SU-DHL-6 (cell line): ENCODE results near the gene TMEM229A.

Source experiments
- H2AFZ ChIP-seq: fragments of 200-600 bp; sonication (generic); 2 replicates; pipeline ENCODE4 v1.6.1; 2014; ENCODE audit warnings: low read depth, mild to moderate bottlenecking, moderate library complexity, mixed read lengths, antibody characterized with exemption, low read length; ENCODE audit not compliant: severe bottlenecking
- H3F3A ChIP-seq: fragments of 200-600 bp; shearing (Covaris generic); 2 replicates; pipeline ENCODE4 v1.6.0; 2016; ENCODE audit warnings: antibody characterized with exemption, mild to moderate bottlenecking; ENCODE audit not compliant: insufficient read depth
- H3K27ac ChIP-seq: fragments of 200-600 bp; sonication (generic); 2 replicates; pipeline ENCODE4 v1.5.1; 2016; ENCODE audit warnings: low read depth, mild to moderate bottlenecking, low read length, moderate library complexity, mixed read lengths
- H3K27me3 ChIP-seq: fragments of 200-600 bp; sonication (generic), shearing (Covaris generic); 2 replicates; pipeline ENCODE4 v1.6.0; 2014; ENCODE audit warnings: mild to moderate bottlenecking, low read length
- H3K36me3 ChIP-seq: fragments of 200-600 bp; sonication (generic); 2 replicates; pipeline ENCODE4 v1.6.1; 2014; ENCODE audit warnings: mild to moderate bottlenecking, low read length, mixed read lengths
- H3K4me2 ChIP-seq: fragments of 300-600, 200-600 bp; shearing (Covaris generic), sonication (generic); 2 replicates; pipeline ENCODE4 v1.6.0; 2014; ENCODE audit warnings: low read length, low read depth, mild to moderate bottlenecking; ENCODE audit not compliant: poor library complexity, severe bottlenecking
- H3K4me3 ChIP-seq: fragments of 200-600 bp; sonication (generic); 2 replicates; pipeline ENCODE4 v1.5.1; 2014; ENCODE audit warnings: antibody characterized with exemption, low read length, mild to moderate bottlenecking, mixed read lengths; ENCODE audit not compliant: insufficient read depth, poor library complexity, severe bottlenecking
- H3K79me2 ChIP-seq: fragments of 200-600 bp; sonication (generic); 2 replicates; pipeline ENCODE4 v1.6.1; 2014; ENCODE audit warnings: mild to moderate bottlenecking, low read length, moderate library complexity; ENCODE audit not compliant: insufficient read depth
- H3K9ac ChIP-seq: fragments of 200-600 bp; sonication (generic); 2 replicates; pipeline ENCODE4 v1.7.0; 2014; ENCODE audit warnings: mild to moderate bottlenecking, low read length
- H3K9me2 ChIP-seq: fragments of 200-600 bp; sonication (generic); replicated peaks from 2 replicates; pipeline ENCODE4 v1.6.1; 2014; ENCODE audit warnings: low read length; ENCODE audit not compliant: insufficient read depth
- H3K9me3 ChIP-seq: fragments of 200-600 bp; sonication (generic); 2 replicates; pipeline ENCODE4 v1.6.1; 2014; ENCODE audit warnings: low read length, mixed read lengths; ENCODE audit not compliant: insufficient read depth
- H4K20me1 ChIP-seq: fragments of 200-600 bp; sonication (generic); 2 replicates; pipeline ENCODE4 v1.6.1; 2014; ENCODE audit warnings: low read depth, mild to moderate bottlenecking, antibody characterized with exemption, low read length, moderate library complexity, mixed read lengths
- CTCF ChIP-seq: fragments of 200-600 bp; sonication (generic); IDR thresholded peaks from one replicate; pipeline ENCODE4 v1.5.1; 2017; ENCODE audit warnings: antibody characterized with exemption, mild to moderate bottlenecking, low read length, moderate library complexity; ENCODE audit not compliant: insufficient read depth, poor library complexity, severe bottlenecking
- EZH2phosphoT487 ChIP-seq: fragments of 200-600 bp; sonication (generic), shearing (Covaris generic); conservative IDR thresholded peaks from 2 replicates; pipeline ENCODE4 v1.6.1; 2018; ENCODE audit warnings: mild to moderate bottlenecking, antibody characterized with exemption, low read length, moderate library complexity, mixed read lengths

The TMEM229A gene

GRCh38 chr7:123994449-123994848, 38.4 kb downstream of the TMEM229A start:
- no peak overlapping the region for H3K4me2 ChIP-seq
- no peaks in the 10 kb centered on the region for H3K9me3 ChIP-seq
- no peaks in the 10 kb centered on the region for H3K9me2 ChIP-seq
- no peaks in the 10 kb centered on the region for H4K20me1 ChIP-seq
- no peak overlapping the region for H3K27ac ChIP-seq
- H3K9ac ChIP-seq = no peak overlapping the region
- no peaks in the 10 kb centered on the region for H3K27me3 ChIP-seq
- H3K4me3 ChIP-seq = no peak overlapping the region
- H3K36me3 ChIP-seq = no peaks in the 10 kb centered on the region
- H3K79me2 ChIP-seq = no peaks in the 10 kb centered on the region
- TF ChIP-seq CTCF = no peak
- no peak for TF ChIP-seq EZH2phosphoT487
- H2AFZ ChIP-seq = no peak overlapping the region
- H3F3A ChIP-seq = no peaks in the 10 kb centered on the region

- H3K27ac ChIP-seq = no peak overlapping the region
- H3K79me2 ChIP-seq = no peaks in the 10 kb centered on the region
- H3K9ac ChIP-seq = no peak overlapping the region
- H2AFZ ChIP-seq = no peak overlapping the region
- no peaks in the 10 kb centered on the region for H3F3A ChIP-seq
- H3K36me3 ChIP-seq = no peaks in the 10 kb centered on the region
- H3K9me3 ChIP-seq = no peaks in the 10 kb centered on the region
- no peaks in the 10 kb centered on the region for H4K20me1 ChIP-seq
- H3K9me2 ChIP-seq = no peaks in the 10 kb centered on the region
- no peaks in the 10 kb centered on the region for H3K27me3 ChIP-seq
- no peak overlapping the region for H3K4me2 ChIP-seq
- H3K4me3 ChIP-seq = no peak overlapping the region
- TF ChIP-seq EZH2phosphoT487 (no peak), CTCF (no peak)
These were observed 38.9 kb downstream of the TMEM229A start for GRCh38 chr7:123993996-123994395.

- TF ChIP-seq EZH2phosphoT487 (no peak), CTCF (no peak)
- Histone ChIP-seq H3K79me2 (no peaks in the 10 kb centered on the region), H3K4me2 (no peak overlapping the region), H3K9ac (no peak overlapping the region), H3K4me3 (no peak overlapping the region), H3K36me3 (no peaks in the 10 kb centered on the region), H4K20me1 (no peaks in the 10 kb centered on the region), H3K9me2 (no peaks in the 10 kb centered on the region), H3F3A (no peaks in the 10 kb centered on the region), H3K27ac (no peak overlapping the region), H3K9me3 (no peaks in the 10 kb centered on the region), H3K27me3 (no peaks in the 10 kb centered on the region), H2AFZ (no peak overlapping the region)
These were observed 39.9 kb downstream of the TMEM229A start for GRCh38 chr7:123992913-123993518.
